Activated CD4-positive, alpha-beta T cell treated with anti-CD3 and anti-CD28 coated beads, Interleukin-2, Interleukin-6, amounts not matched to agents 100 ng/mL and 50 ng/mL, durations not matched to agents 16 hours and 8 hours (primary cell): ENCODE measurements around the gene SIGLEC12.
"Not testable (repeated sequence)": the region's sequence is repeated elsewhere in the genome, so short reads cannot be mapped to it uniquely, and the experiment has no call there.

Source experiments
- DNase-seq: peaks from one replicate; pipeline ENCODE4 v3.0.0-alpha.2; 2020

The SIGLEC12 gene

DNA sequence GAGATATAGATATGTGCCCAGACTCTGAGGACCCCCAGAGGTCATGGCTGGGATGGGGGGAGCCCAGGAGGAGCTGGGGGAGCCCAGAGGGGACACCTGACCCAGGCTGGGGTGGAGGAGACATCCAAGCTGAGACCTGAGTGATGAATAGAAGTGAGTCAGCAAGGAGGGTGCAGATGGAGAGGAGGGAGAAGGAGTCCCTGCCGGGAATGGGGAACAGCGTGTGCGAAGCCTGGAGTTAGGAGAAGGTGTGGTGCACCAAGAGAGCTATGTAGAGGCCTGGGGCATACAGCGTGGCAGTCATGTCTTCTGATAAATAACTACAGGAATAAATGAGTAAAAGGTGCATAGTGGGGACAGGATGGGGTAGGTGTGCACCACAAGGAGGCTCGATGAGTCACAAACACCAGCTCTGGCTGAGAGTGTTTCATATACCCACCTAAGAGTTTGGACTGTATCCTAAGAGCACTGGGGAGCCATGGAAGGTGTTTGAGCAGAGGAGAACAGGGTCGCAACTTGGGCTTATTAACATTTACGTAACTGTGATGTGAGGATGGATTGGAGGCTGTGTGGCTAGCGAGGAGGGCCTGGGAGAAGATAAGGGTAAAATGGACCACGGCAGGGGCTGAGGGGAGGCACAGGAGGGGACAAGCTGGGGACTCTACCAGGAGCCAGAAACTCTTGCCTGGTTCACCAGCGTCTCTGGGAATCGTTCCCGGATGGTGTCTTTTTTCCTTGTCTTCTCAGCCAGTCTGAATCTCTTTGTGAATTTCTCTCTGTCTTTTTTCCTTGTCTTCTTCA, 21.9 kb downstream of the SIGLEC12 start:
- no peak for DNase-seq

DNA sequence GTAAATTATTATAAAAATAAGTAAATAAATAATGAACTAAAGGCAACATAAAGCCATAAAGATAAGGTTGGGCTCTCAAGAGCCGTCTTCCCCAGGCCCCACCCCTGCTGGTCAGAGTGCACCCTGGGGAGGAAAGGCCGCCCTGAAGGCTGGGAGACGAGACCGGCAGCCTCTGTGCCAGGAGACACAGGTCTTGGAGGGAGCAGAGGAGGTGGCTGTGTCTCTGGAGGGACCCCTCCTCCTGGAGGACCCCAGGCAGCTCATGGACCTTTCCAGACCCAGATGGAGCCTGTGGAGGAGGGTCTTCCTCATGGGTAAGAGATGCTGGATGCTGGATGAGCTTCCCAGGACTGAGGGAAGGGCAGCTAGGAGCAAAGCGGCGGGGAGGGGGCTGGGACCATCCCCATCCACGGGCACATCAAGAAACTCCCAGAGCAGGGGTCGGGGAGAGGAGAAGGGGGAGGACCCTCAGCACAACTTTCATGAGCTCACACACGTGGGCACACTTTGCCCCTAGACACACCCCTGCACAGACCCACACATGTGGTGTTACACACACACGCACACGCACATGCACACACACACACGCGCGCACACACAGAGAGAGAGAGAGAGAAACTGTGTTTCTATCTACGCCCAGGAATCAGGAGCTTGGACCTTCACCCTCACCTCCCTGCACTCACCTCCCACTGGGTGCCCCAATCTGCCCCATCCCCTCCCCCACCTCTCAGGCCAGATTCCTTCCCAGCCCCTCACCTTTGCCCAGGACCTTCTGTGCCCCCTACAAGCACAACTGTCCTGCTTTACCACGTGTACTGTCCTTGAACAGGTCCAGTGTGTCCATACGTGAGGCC, 23.0 kb downstream of the SIGLEC12 start, which contains the start of gene CEACAM18:
Gene CEACAM18, plus strand, starts transcription at position 159 of the 854 bp plus-strand sequence.
- DNase-seq = no peak

DNA sequence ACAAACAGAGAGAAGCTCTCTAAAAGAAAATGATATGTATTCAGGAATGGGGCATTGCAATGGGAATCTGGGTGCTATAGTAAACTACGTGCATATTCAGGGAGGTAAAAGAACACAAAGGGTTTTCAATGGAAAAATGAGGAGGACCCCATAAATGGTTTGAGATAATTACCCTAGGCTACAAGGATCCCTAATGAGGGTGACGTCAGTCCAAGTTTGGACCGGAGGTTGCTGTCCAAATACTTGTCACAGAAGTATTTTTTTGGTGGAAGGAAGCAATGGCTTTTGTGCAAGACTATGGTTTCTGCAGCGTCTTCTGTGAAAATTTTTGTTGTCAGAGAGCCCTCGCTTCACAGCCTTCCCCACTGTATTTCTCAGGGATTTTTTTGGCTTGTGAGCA, 24.3 kb downstream of the SIGLEC12 start:
- no peak for DNase-seq

DNA sequence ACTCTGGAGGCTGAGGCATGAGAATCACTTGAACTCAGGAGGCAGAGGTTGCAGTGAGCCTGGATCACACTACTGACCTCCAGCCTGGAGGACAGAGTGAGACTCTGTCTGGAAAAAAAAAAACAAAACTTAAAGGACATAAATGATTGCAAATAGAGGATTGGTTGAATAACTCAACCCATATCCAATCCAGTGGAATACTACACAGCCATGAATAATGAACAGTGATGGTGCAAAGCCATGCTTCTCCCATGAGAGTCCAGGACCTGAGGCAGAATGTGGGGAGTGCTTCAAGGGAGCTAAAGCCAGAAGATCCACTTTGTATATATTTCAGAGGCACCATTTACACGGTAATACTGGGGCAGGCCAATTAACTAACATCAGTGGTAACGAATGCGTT, 25.4 kb downstream of the SIGLEC12 start:
- DNase-seq = no peak

DNA sequence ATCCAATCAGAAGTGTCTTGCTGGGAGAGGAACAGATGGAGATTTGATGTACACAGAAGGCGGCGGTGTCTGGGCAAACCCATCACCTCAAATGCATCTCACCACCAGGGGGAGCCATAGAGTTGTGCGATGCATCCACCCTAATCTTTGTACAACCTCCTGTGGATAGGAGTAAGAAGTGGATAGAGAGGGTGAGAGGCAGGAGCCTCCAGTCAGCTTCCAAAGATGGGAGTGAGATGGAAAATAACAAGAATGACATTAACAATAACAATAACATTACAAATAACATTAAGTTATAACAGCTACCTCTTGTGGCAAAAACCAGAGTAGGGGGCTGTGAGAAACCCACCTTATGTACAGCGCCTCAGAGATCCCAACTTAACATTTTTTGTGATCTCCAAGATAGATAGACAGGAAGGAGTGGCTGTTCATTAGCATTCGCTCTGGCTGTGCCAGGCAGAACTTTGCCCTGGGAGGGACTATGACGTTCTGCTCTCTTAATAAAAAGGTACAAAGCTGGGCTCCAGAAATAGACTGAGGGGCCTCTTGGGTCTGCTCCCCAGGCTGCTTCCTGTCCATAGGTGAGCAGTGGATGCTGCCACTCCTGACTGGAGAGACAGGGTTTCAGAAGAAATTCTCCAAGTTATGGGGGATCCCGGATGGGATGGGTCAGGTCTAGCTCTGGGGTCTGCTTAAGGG, 28.4 kb downstream of the SIGLEC12 start:
- peak; percentile 87 for DNase-seq

DNA sequence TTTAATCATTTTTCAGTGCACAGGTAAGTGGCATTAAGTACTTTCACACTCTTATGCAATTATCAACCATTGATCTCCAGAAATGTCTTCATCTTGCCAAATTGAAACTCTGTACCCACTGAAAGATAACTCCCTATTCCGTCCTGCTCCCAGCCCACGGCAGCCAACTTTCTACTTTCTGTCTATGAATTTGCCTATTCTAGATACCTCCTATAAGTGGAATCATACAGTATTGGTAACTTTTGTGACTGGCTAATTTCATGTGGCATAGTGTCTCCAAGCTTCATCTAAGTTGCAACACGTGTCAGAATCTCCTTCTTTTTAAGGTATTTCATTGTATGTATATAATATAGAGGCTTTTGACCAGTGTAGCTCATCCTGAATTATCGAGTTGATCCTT, 29.0 kb downstream of the SIGLEC12 start:
- no peak for DNase-seq

DNA sequence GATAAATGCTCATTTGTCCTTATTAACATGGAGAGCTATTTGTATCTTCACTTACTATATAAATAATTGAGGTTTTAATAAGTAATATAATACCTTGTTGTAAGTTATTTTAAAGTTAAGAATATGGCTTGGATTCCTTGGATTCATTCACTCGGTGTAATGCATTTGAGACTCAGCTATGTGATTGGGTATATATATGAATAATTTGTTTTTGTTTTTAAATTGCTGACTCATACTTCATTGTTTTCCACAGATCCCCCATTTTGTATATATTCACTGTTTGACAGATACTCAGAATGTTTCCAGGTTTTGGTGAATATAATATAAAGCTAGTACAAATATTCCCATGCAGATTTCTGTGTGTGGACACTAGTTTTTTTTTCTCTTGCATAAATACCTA, 30.1 kb downstream of the SIGLEC12 start:
- DNase-seq = no peak

DNA sequence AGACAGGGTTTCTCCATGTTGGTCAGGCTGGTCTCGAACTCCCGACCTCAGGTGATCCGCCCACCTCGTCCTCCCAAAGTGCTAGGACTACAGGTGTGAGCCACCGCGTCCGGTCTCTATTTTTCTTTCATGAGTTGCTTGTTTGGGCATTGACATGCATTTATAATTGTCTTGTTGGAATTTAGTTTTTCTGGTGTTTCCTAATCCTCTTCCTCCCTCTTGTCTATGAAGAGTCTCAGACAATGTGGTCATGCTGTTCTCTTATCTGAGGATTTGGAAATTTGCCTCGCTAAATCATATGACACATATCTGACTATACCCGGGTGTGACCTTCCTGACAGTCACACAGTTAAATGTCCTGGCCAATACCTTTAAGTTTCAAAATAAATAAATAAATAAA, 30.6 kb downstream of the SIGLEC12 start:
- no peak for DNase-seq

DNA sequence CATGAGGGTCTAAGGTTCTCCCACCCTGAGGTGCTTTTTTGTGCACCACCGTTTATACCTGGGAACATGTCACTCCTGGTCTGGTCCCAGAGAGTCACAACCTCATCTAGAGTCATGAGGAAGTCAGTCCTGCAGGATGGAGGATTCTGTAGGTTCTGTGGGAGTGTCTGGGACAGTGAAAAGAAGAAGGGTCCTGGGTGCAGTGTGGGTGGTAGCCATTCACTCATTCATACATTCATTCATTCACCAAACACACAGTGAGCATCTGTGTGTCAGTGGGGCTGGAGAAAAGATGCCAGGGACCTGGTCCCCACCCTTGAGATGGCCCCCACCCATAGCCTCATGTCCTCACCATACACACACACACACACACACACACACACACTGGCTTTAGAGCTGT, 32.0 kb downstream of the SIGLEC12 start:
- DNase-seq = no peak

DNA sequence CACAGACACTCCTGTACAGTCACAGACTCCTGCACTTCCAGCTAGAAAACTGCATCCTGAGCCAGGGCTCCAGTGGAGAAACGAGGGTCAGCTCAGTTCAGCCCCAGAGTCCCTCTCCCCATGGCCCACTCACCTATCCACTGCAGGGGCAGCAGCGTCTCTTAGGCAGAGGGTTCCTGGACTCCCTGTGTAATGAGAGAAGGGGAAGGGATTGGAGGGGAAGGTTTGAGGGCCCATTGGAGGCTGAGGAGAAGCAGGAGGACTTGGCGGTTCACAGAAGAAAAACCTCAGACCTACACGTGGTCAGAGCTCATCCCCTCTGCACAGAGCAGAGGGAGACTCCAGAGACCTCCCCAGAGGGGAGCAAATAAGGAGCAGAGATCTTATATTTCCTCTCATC, 32.4 kb downstream of the SIGLEC12 start:
- no peak for DNase-seq

DNA sequence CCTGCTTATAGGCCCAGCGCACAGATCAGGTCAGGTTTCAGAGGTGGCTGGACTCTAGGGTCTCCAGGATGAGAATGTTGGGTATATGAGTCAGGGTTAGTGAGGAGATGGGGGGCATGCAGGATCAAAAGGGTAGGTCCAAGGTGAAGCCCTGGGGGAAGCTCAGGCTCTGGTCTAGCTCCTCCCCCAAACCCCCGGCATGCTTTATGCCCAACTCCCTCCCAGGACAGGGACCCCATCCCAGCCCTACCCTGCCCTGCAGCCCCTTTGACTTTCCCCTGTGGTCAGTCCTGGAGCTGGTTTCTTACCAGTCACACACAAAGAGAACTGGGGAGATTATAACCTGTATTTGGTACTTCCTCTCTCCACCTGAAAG, 33.1 kb downstream of the SIGLEC12 start:
- no peak for DNase-seq

DNA sequence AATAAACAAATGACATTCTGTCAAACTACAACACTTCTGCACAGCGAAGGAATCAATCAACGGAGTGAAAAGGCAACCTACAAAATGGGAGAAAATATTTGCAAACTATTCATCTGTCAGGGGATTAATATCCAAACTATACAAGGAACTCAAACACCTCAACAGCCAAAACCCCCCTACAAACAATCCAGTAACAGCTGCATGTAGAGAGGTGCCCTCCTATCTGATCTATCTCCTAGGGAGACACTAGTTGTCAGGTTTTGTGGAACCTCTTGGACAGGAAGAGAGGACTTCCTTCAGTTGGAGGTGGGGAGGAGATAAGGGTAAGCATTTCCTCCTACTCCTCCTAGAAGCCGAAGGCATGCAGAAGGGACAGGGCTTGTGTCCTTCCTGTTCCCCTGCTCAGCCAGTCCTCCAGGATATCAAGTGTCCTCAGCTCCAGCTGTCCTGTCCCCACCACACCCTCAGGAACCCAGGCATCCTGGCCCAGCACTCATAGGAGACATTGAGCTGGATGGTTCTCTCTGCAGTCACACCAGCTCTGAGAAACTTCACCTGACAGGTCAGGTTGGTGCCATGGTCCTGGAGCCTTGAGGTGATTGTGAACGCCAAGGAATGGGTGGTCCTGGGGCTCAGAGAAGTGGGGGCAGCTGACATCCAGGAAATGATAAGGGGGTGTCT, 33.6 kb downstream of the SIGLEC12 start:
- DNase-seq = no peak

DNA sequence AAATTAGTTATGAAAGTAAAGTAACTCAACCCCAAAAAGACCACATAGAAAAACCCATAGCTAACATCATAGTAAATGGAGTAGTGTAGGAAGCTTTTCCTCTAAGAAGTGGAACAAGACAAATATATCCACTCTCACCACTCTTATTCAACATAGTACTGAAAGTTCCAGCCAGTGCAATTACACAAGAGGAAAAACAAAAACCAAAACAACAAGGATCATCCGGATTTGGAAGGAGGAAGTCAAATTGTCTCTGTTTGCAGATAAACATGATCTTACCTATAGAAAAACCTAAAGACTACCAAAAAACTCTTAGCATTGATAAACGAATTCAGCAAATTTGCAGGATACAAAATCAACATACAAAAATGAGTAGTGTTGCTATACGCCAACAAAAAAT, 34.9 kb downstream of the SIGLEC12 start:
- DNase-seq = no peak

DNA sequence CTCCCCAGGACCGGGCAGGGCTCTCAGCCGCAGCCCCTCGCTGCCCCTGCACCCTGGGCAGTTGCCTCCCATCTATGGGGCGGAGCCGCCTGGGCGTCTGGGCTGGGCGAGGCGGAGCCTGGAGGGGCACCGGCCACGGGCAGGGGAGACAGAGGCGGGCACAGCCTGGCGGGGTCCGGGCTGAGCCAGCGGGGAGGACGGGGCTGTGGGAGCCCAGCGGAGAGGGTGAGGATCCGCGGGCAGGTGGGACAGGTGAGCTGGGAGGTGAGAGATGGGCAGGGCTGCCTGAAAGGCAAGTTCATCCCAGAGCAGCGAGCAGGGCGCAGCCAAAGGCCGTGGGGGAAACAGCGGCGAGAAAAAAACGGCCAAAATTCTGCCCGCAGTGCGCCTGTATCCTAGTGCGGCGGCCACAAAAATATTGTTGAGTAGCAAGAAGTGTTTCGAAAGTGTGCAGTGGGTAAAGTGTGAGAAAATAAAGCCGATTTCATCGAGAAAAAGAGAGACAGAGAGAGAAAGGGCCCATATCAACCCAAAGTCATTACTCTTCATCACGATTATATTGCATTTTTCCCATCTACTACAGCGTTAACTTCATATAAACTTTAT, 37.5 kb downstream of the SIGLEC12 start:
- DNase-seq = not testable (repeated sequence)

DNA sequence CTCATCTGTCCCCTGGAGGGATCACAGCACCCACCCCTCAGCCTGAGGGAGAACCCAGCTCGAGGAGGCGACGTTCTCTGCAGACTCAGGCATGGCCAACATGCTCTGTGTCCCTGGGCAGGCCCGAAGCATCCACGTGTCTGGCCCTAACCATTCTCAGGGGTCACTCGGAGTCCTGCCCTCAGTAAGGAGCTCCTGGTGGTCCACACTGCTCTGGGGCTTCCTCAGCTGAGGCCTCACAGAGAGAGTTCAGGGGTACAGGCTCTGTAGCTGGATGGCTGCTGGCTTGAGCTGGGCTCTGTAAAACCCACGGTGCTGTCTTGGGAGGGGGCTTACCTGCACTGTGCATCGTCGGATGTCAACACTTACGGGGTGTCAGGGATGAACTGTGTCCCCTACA, 38.9 kb downstream of the SIGLEC12 start:
- DNase-seq = no peak

DNA sequence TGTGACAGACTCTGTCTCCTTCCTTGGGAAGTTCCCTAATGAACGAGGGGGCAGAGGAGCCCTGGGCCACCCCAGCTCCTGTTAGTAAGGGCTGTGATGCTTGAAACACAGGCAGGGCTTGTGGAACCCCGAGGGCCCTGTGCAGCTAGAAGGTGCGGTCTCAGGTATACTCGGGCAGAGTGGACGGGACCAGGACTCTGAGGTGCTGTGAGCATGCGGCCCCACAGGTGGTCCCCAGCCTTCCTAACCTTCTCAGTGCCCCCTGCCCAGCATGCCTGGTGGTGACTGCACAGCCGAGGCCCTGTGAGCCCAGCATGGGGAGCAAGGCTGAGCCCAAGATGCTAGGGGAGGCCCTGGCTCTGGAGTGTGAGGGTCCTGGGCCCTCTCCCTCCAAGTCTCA, 39.3 kb downstream of the SIGLEC12 start:
- no peak for DNase-seq

DNA sequence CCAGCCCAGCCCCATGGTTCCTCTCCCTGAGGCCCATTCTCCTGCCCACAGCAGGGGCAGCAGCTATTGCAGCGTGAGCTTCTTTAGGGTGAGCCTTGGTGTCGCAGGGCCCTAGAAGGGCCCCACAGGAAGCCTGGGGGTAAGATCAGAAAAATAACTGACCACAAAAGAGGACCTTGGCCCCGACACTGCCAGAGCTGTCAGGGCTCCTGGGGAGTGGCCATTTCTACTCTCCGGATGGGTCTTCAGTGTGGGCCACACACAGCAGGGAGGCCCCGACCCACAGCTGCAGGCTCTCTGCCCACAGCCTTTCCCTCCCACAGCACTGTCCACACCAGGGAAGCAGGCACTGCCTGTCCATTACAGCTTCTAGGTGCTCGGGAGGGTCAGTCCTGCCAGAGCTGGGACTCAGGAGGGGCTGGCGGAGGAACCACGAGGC, 39.9 kb downstream of the SIGLEC12 start:
- no peak for DNase-seq

DNA sequence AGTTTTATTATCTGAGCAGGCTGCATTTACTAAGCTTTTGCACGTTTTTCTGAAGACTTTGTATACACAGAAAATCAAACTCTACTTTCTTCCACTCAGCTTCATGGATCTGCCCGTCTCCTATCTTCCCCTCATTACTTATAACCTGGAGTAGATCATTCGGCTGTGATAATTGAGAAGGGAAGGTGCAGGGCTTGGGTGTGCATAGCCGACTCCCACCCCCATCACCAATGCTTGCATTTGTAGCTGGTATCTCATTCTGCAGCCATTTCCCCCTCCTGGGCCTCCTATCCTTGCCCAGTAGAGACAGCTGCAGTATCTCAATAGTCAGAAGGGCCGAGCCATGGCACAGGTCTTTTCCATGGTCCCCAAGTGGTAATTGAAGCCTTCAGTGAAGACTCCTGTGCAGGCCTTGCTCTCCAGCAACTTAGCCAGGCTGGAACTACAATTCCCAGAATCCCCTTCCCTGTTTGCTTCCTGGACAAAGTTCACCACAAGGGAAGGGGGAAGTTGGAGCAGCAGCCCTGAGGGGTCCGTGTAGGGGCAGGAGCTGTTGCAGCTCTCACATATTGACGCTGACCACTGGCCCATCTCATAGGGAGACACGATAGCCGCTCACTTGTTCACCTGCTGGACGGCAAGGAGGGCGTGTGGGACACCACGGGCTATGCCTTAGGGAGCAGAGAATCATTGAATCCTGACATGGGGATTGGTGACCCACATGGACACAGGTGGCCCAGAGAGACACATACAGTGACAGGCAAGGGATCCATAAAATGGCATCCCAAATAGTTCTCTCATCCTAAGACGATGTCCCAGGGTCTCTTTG, 41.2 kb downstream of the SIGLEC12 start:
- DNase-seq = no peak

DNA sequence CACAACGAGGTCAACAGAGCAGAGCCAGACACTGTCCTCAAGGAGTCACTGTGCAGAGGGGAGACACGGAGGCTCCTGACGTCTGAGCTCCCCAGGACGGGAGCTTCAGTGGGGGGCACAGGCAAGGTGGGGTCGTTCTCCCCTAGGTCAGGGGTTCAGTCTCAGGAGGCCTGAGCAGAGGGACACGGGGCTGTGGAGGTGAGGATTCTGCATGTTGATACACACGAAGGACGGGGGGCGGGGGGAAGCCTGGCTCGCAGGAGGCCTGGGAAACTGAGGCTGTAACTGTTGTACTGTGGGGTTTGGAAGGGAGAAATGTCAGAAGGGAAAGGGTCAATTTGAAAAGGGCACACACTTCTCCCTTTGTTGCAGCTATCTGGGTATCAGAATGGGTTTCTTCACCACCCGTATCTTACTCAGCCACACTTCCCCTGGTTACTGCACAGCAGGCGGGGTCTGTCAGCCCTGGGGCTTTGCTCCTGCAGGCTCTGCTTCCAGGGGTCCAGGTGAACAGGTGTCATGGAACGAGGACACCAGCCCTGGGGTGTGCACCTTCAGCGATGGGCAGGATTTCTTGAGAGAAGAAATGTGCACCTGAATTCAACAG, 42.6 kb downstream of the SIGLEC12 start:
- DNase-seq = no peak

DNA sequence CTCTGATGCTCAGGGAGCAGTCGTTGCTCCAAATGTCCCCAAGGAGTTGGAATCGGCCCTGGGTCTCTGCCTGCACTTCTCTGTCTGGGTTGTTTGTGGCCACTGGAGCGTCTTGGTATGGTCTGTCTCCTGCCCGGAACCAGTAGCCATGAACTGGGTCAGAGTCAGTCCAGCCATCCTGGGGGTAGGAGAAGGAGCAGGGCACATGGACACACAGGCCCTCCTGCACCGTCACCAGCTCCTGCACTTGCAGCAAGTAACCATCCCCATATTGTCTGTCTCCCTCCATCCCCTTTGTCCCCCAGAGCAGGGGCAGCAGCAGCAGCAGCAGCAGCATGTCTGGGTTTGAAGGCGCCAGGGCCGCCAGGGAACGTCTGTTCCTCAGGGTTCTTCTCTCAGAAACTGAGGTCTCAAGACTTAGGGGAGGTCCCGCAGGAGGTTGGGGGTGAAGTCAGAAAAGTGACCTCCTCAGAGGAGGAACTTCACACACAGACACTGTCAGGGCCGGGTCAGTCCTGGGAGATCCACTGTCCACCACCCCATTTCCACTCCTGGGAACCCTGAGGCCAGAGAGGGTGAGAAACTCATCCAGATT, 43.5 kb downstream of the SIGLEC12 start, which contains the start of gene SIGLEC8:
Gene SIGLEC8, minus strand, starts transcription at position 404 of the 595 bp plus-strand sequence. Its CDS starts 67 bp downstream, at position 337.
- no peak for DNase-seq
